Kidney (tissue), 14 donors: Measurements from ENCODE around the gene DLST. TPM values are rescaled to one million over a fixed set of nuclear protein-coding genes. Genes with fewer than 3 reads are reported as not detected.

Source experiments
- DNase-seq, 5 donors: peaks; one replicate each; pipeline ENCODE4 v3.0.0-alpha.2; 2013 to 2020
- FAIRE-seq: peaks from 2 replicates; lab custom pipeline; 2012; peaks lifted over from hg19 to GRCh38; lab: Jason Lieb, UNC
- H3K27ac ChIP-seq, 2 donors: one replicate each; pipeline ENCODE4 v1.7.0; 2013; ENCODE audit warnings: low read depth in 2 of 2, low read length in 2 of 2, inconsistent platforms in 1 of 2
- H3K27me3 ChIP-seq: one replicate; pipeline ENCODE4 v1.7.1; 2013; ENCODE audit warnings: low read length, inconsistent platforms; ENCODE audit not compliant: control insufficient read depth, insufficient read depth
- H3K36me3 ChIP-seq, 3 donors: one replicate each; pipeline versions ENCODE4 v1.7.0 to v1.7.1; 2013; ENCODE audit warnings: low read length in 3 of 3, control low read depth in 1 of 3, inconsistent platforms in 1 of 3; ENCODE audit not compliant: insufficient read depth in 3 of 3, control insufficient read depth in 2 of 3
- H3K4me1 ChIP-seq, 3 donors: one replicate each; pipeline versions ENCODE4 v1.7.0 to v1.7.1; 2013; ENCODE audit warnings: low read length in 3 of 3, inconsistent platforms in 1 of 3, low read depth in 1 of 3; ENCODE audit not compliant: control insufficient read depth in 2 of 3, insufficient read depth in 2 of 3
- H3K4me3 ChIP-seq, 3 donors: one replicate each; pipeline versions ENCODE4 v1.7.0 to v1.8.1; 2013; ENCODE audit warnings: low read length in 3 of 3, control low read depth in 1 of 3, inconsistent platforms in 1 of 3
- H3K9ac ChIP-seq, 3 donors: one replicate each; pipeline versions ENCODE4 v1.7.0 to v1.7.1; 2013; ENCODE audit warnings: low read length in 3 of 3, control low read depth in 1 of 3, inconsistent platforms in 1 of 3
- H3K9me3 ChIP-seq, 3 donors: one replicate each; pipeline versions ENCODE4 v1.7.0 to v1.7.1; 2013; ENCODE audit warnings: low read length in 3 of 3, control low read depth in 1 of 3, inconsistent platforms in 1 of 3; ENCODE audit not compliant: control insufficient read depth in 2 of 3, insufficient read depth in 1 of 3
- CTCF ChIP-seq: IDR thresholded peaks from 3 replicates; pipeline ENCODE4 v1.5.1; 2012; ENCODE audit warnings: mild to moderate bottlenecking, moderate library complexity, borderline replicate concordance; ENCODE audit not compliant: insufficient read depth; ENCODE audit errors: extremely low read depth
- intact Hi-C: fragments of 100-400 bp; cut with DNase I; formaldehyde crosslinking; loops from one replicate; pipeline ENCODE4 v1.11.1; 2022
- polyA plus RNA-seq: library from polyadenylated mRNA; stranded (reverse); fragments of 350-450 nt; fragmentation: Illumina TruSeq; extraction: RNeasy Lipid Tissue Mini Kit (QIAGEN cat#74804); gene quantifications from one replicate; pipeline ENCODE4 v1.2.3, GENCODE V29; 2014; ENCODE audit warnings: low read depth, low replicate concordance; ENCODE audit not compliant: insufficient read depth
- total RNA-seq: library from RNA; stranded (reverse); fragmentation: NEBNext Ultra II Directional; extraction: Animal tissue kit (Norgen Biotek cat#: 25700); gene quantifications from one replicate; pipeline ENCODE4 v1.2.1, GENCODE V29; 2021
- donor health status: control.
- donor health status: control.
- donor health status: control.
- donor health status: control.
- donor health status: control.
- donor health status: DM: yes; HTN: yes; CAD: no.
- donor health status: Normal renal cell carcinoma (clear cell type).

The DLST gene
- total and polyA plus RNA-seq, 2 donors from 2014 or later = 98.6 to 112 TPM

- Histone ChIP-seq H3K27ac (no peak overlapping the region), H3K4me1 (peaks cover 0 to 6% (median 0%) of the 10 kb centered on the region in 3 donors), H3K27me3 (no peaks in the 10 kb centered on the region), H3K9ac (no peak overlapping the region), H3K4me3 (no peak overlapping the region), H3K36me3 (peaks cover 24 to 52% (median 48%) of the 10 kb centered on the region in 3 donors), H3K9me3 (no peaks in the 10 kb centered on the region)
- DNase-seq = peak in 1 of 5 donors; percentile 28
- FAIRE-seq = no peak
- TF ChIP-seq CTCF = no peak
- intact Hi-C loops = no loop called here
Observed at GRCh38 chr14:74902941-74903705, 21.4 kb downstream of the DLST start.

- H3K4me1 ChIP-seq = peaks cover 0 to 12% (median 0%) of the 10 kb centered on the region in 3 donors
- TF ChIP-seq CTCF = no peak
- H3K4me3 ChIP-seq = no peak overlapping the region
- no peak overlapping the region for H3K27ac ChIP-seq
- no peak for FAIRE-seq
- no peak for DNase-seq
- H3K36me3 ChIP-seq = peaks cover 9 to 34% (median 33%) of the 10 kb centered on the region in 3 donors
- H3K27me3 ChIP-seq = no peaks in the 10 kb centered on the region
- H3K9ac ChIP-seq = no peak overlapping the region
- no peaks in the 10 kb centered on the region for H3K9me3 ChIP-seq
- intact Hi-C loops = loop anchor here (5.0 kb wide), 1 partner anchor 43 kb away; no protein-coding TSS in a partner anchor
Observed at GRCh38 chr14:74904635-74905503, 23.2 kb downstream of the DLST start.

- no peak for FAIRE-seq
- Histone ChIP-seq H3K27ac (no peak overlapping the region), H3K4me1 (peaks cover 0 to 12% (median 0%) of the 10 kb centered on the region in 3 donors), H3K9me3 (no peaks in the 10 kb centered on the region), H3K4me3 (no peak overlapping the region), H3K9ac (no peak overlapping the region), H3K36me3 (peaks cover 3 to 28% (median 26%) of the 10 kb centered on the region in 3 donors), H3K27me3 (no peaks in the 10 kb centered on the region)
- intact Hi-C loops = loop anchor here (5.0 kb wide), 1 partner anchor 43 kb away; no protein-coding TSS in a partner anchor
- peak; percentile 95 for TF ChIP-seq CTCF
- peak; percentile 57 to 87 (median 70) for DNase-seq
Observed at GRCh38 chr14:74905595-74906142, 24.0 kb downstream of the DLST start.
